ENCODE measurements around the gene C2CD4A. TPM values are rescaled to one million over a fixed set of nuclear protein-coding genes. Genes with fewer than 3 reads are reported as not detected.

C2CD4A gene
- total RNA-seq, 1 donor from 2014 or later = not detected

GRCh38 chr15:62104401-62104800 lies 37.6 kb downstream of the C2CD4A start:
- Histone ChIP-seq H3K9me3 (ENCODE audit: low read depth) (no peaks in the 10 kb centered on the region), H3K27ac (no peak overlapping the region), H3K4me3 (no peak overlapping the region), H3K9ac (no peak overlapping the region), H2AFZ (replicated peaks) (no peak overlapping the region), H3K27me3 (no peaks in the 10 kb centered on the region), H3K4me2 (no peak overlapping the region), H4K20me1 (ENCODE audit: low read depth) (no peaks in the 10 kb centered on the region), H3K4me1 (no peaks in the 10 kb centered on the region), H3F3A (ENCODE audit: low read depth) (no peaks in the 10 kb centered on the region), H3K79me2 (ENCODE audit: low read depth) (no peaks in the 10 kb centered on the region), H3K36me3 (no peaks in the 10 kb centered on the region)
- DNase-seq (ENCODE audit: low spot score) = no peak
- Mint-ChIP-seq H3K27ac (no peak overlapping the region), H3K27me3 (ENCODE audit: insufficient read depth, low read depth) (no peaks in the 10 kb centered on the region), H3K4me3 (no peak overlapping the region), H3K9me3 (no peaks in the 10 kb centered on the region), H3K4me1 (no peaks in the 10 kb centered on the region), H3K36me3 (no peaks in the 10 kb centered on the region)
- TF ChIP-seq EZH2phosphoT487 (IDR thresholded peaks at IDR 0.05) (no peak), EZH2 (IDR thresholded peaks at IDR 0.05) (no peak)
- TF ChIP-seq, protein P1, sequence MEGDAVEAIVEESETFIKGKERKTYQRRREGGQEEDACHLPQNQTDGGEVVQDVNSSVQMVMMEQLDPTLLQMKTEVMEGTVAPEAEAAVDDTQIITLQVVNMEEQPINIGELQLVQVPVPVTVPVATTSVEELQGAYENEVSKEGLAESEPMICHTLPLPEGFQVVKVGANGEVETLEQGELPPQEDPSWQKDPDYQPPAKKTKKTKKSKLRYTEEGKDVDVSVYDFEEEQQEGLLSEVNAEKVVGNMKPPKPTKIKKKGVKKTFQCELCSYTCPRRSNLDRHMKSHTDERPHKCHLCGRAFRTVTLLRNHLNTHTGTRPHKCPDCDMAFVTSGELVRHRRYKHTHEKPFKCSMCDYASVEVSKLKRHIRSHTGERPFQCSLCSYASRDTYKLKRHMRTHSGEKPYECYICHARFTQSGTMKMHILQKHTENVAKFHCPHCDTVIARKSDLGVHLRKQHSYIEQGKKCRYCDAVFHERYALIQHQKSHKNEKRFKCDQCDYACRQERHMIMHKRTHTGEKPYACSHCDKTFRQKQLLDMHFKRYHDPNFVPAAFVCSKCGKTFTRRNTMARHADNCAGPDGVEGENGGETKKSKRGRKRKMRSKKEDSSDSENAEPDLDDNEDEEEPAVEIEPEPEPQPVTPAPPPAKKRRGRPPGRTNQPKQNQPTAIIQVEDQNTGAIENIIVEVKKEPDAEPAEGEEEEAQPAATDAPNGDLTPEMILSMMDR (IDR thresholded peaks at IDR 0.05) = no peak

DNA sequence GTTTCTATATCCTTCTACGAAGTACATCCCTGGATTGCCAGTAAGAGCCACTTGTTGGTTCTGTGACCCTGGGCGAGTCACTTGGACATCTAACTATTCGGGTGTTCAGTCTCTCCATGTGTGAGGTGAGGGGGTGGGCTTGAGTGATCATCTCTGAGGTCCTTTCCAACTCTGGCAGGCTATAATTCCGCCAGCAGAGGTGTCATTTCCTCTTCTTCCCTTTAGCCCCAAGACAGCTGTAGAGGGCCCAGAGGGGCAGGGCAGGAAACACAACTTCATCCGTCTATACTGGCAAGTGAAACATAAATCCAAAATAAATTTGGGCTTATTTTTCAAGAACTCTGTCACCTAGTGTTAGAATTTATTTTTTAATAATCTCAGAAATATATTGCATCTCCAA lies 38.1 kb downstream of the C2CD4A start:
- H3K4me2 ChIP-seq = no peak overlapping the region
- no peak for DNase-seq (ENCODE audit: low spot score)
- H3K4me1 Mint-ChIP-seq = no peaks in the 10 kb centered on the region
- H3K4me3 Mint-ChIP-seq = no peak overlapping the region
- no peak overlapping the region for H3K4me3 ChIP-seq
- no peaks in the 10 kb centered on the region for H3K9me3 Mint-ChIP-seq
- H3K79me2 ChIP-seq (ENCODE audit: low read depth) = no peaks in the 10 kb centered on the region
- H3K36me3 ChIP-seq = no peaks in the 10 kb centered on the region
- H3F3A ChIP-seq (ENCODE audit: low read depth) = no peaks in the 10 kb centered on the region
- H3K36me3 Mint-ChIP-seq = no peaks in the 10 kb centered on the region
- no peaks in the 10 kb centered on the region for H3K27me3 Mint-ChIP-seq (ENCODE audit: insufficient read depth, low read depth)
- no peak overlapping the region for H2AFZ ChIP-seq (replicated peaks)
- H3K27ac ChIP-seq = no peak overlapping the region
- H3K9ac ChIP-seq = no peak overlapping the region
- H3K27ac Mint-ChIP-seq = no peak overlapping the region
- H4K20me1 ChIP-seq (ENCODE audit: low read depth) = no peaks in the 10 kb centered on the region
- H3K9me3 ChIP-seq (ENCODE audit: low read depth) = no peaks in the 10 kb centered on the region
- TF ChIP-seq, protein P1 (IDR thresholded peaks at IDR 0.05) = no peak
- TF ChIP-seq EZH2 (IDR thresholded peaks at IDR 0.05) (no peak), EZH2phosphoT487 (IDR thresholded peaks at IDR 0.05) (no peak)
- no peaks in the 10 kb centered on the region for H3K4me1 ChIP-seq
- no peaks in the 10 kb centered on the region for H3K27me3 ChIP-seq

- Mint-ChIP-seq H3K4me3 (no peak overlapping the region), H3K4me1 (no peaks in the 10 kb centered on the region), H3K27ac (no peak overlapping the region), H3K36me3 (no peaks in the 10 kb centered on the region), H3K9me3 (no peaks in the 10 kb centered on the region), H3K27me3 (ENCODE audit: insufficient read depth, low read depth) (no peaks in the 10 kb centered on the region)
- Histone ChIP-seq H3K4me3 (no peak overlapping the region), H3K9ac (no peak overlapping the region), H3K36me3 (no peaks in the 10 kb centered on the region), H3K4me2 (no peak overlapping the region), H2AFZ (replicated peaks) (no peak overlapping the region), H4K20me1 (ENCODE audit: low read depth) (no peaks in the 10 kb centered on the region), H3K4me1 (no peaks in the 10 kb centered on the region), H3K9me3 (ENCODE audit: low read depth) (no peaks in the 10 kb centered on the region), H3K79me2 (ENCODE audit: low read depth) (no peaks in the 10 kb centered on the region), H3F3A (ENCODE audit: low read depth) (no peaks in the 10 kb centered on the region), H3K27ac (no peak overlapping the region), H3K27me3 (no peaks in the 10 kb centered on the region)
- DNase-seq (ENCODE audit: low spot score) = no peak
- no peak for TF ChIP-seq EZH2phosphoT487 (IDR thresholded peaks at IDR 0.05)
- no peak for TF ChIP-seq EZH2 (IDR thresholded peaks at IDR 0.05)
- TF ChIP-seq, protein P1 (IDR thresholded peaks at IDR 0.05) = no peak
Measured at GRCh38 chr15:62105266-62105665, 38.5 kb downstream of the C2CD4A start.
